HT1080 (cell line): ENCODE results near the gene ABLIM2. TPM values are rescaled to one million over a fixed set of nuclear protein-coding genes. Genes with fewer than 3 reads are reported as not detected.

Source experiments
- DNase-seq: peaks from one replicate; pipeline ENCODE4 v3.0.0-alpha.2; 2015; ENCODE audit warnings: low read depth
- total RNA-seq: library from RNA; depleted of rRNA; stranded (reverse); fragments of >200 nt; shearing (Covaris generic); gene quantifications from 2 replicates; pipeline ENCODE4 v1.2.3, GENCODE V29; 2014

ABLIM2 gene
- total RNA-seq, 1 experiment from 2014 or later = 0.19 TPM

- no peak for DNase-seq
These were observed 1.1 kb upstream of the ABLIM2 start for GRCh38 chr4:8159537-8160232.

GRCh38 chr4:8157944-8158709, 486 bp downstream of the ABLIM2 start:
- no peak for DNase-seq

GRCh38 chr4:8157496-8157895, 1.1 kb downstream of the ABLIM2 start:
- no peak for DNase-seq

GRCh38 chr4:8156617-8157016, 2.0 kb downstream of the ABLIM2 start:
- DNase-seq = no peak

GRCh38 chr4:8155660-8156421, 2.8 kb downstream of the ABLIM2 start:
- DNase-seq = no peak

- no peak for DNase-seq
These were observed 3.6 kb downstream of the ABLIM2 start for GRCh38 chr4:8155048-8155447.

- DNase-seq = no peak
These were observed 5.2 kb downstream of the ABLIM2 start for GRCh38 chr4:8153441-8153840.

GRCh38 chr4:8152865-8153257, 5.8 kb downstream of the ABLIM2 start:
- DNase-seq = no peak

GRCh38 chr4:8152090-8152864, 6.3 kb downstream of the ABLIM2 start:
- DNase-seq = no peak

- no peak for DNase-seq
These were observed 7.4 kb downstream of the ABLIM2 start for GRCh38 chr4:8151165-8151650.

- no peak for DNase-seq
These were observed 8.2 kb downstream of the ABLIM2 start for GRCh38 chr4:8150152-8151090.

- no peak for DNase-seq
These were observed 8.9 kb downstream of the ABLIM2 start for GRCh38 chr4:8149664-8150063.

- no peak for DNase-seq
These were observed 9.7 kb downstream of the ABLIM2 start for GRCh38 chr4:8148785-8149435.

- DNase-seq = no peak
These were observed 10.5 kb downstream of the ABLIM2 start for GRCh38 chr4:8148159-8148558.

- DNase-seq = no peak
These were observed 11.2 kb downstream of the ABLIM2 start for GRCh38 chr4:8147231-8147970.

- no peak for DNase-seq
These were observed 12.5 kb downstream of the ABLIM2 start for GRCh38 chr4:8146157-8146556.

- no peak for DNase-seq
These were observed 14.3 kb downstream of the ABLIM2 start for GRCh38 chr4:8144359-8144758.

- no peak for DNase-seq
These were observed 15.0 kb downstream of the ABLIM2 start for GRCh38 chr4:8143392-8144140.
